DMS53 (cell line): Measurements from ENCODE around the gene ACOT12.
"Not testable (repeated sequence)": the region's sequence is repeated elsewhere in the genome, so short reads cannot be mapped to it uniquely, and the experiment has no call there.

Experiments
- DNase-seq: peaks from one replicate; lab custom pipeline; 2025; lab: John Stamatoyannopoulos, UW

The ACOT12 gene

DNA sequence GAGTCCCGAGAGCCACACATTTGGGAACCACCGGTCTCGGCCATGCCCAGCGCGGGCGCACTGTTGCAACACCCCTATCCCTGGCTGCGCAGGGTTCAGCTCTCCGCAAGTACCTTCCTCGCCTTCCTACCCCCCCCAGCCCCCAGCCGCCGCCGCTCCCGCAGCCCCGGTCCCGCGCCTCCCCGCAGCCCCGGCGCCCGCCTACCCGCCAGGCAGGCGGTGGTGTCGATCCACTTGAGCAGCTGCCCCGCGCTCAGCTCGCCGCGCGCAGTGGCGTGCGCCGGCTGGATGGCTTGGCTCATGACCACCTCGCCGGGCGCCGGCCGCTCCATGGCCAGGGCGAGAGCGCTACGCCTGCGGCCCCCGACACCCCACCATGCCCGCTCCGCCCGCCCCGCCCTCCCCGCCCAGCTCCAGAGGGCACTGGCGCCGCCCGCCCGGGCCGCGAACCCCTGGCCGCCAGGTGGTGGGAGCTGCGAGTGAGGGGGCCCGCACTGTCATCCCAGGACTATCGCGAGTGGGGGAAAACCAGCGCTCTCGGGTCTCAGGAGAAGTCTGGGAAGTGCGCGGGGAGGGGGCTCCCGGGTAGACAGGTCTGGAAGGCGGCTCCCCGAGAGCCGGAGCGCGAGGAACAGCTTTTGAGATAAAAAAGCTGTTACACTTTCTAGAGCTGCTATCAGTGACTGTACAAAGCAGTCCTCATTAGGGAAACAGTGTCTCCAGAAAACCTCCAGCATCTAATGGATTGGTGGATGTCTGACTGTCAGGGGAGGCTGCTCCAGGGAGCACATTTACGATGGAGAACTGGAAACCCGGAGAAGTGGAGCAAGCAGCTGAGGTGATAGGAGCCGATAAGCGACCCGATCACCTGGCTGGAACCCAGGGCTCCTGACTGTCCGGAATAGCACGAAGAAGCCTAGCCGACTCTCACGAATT is at the start of gene ACOT12:
TSS of gene ACOT12 (minus strand) at position 352 of the 936 bp plus-strand sequence. CDS start at position 332, 20 bp downstream.
- DNase-seq, result peak; percentile 69

GRCh38 chr5:81435023-81435422 is 41.1 kb upstream of the ACOT12 start:
- DNase-seq, result no peak

- no peak for DNase-seq
Measured at GRCh38 chr5:81429985-81430384, 36.1 kb upstream of the ACOT12 start.

GRCh38 chr5:81429363-81429762 is 35.4 kb upstream of the ACOT12 start:
- no peak for DNase-seq

- no peak for DNase-seq
Measured at GRCh38 chr5:81428861-81429260, 34.9 kb upstream of the ACOT12 start.

DNA sequence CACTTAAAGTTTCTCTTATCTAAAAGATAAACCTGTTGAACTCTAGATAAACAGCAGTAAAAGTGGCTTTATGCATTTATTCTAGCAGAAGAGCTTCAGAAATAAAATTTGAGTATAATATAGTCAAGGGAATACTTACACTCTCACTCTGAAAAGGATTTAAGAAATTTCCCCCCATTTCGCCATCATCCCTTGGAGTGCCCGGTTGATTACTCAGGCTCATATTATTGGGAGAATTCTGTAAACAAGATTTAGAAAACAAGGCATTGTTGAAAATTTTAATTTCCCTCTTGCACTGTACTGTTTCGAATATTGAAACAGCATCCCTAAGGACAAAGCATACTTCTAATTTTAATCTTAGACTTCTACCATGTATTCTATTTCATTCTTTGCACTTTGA is 34.5 kb upstream of the ACOT12 start:
- no peak for DNase-seq

- DNase-seq, result no peak
Measured at GRCh38 chr5:81427566-81427965, 33.6 kb upstream of the ACOT12 start.

- no peak for DNase-seq
Measured at GRCh38 chr5:81426359-81427030, 32.6 kb upstream of the ACOT12 start.

DNA sequence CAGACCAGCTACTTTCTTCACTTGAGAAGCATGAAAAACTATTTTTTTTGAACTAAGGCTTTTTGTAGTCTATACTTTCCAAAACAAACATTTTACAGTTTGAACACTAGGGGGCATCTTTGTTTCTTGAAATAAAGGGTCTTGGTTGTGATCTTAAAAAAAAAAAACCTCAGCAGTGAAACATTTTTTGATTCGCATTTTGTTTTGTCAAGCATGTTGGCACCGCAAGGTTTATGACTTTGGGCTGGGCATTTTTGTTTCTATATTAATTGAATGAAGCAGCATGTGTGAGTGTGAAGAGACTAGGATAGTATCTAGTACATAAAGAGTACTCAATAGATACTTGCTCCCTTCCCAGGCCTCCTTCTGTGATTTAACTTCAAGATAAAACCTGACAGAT is 31.6 kb upstream of the ACOT12 start:
- DNase-seq, result peak; percentile 76

GRCh38 chr5:81424728-81425127 is 30.8 kb upstream of the ACOT12 start:
- no peak for DNase-seq

DNA sequence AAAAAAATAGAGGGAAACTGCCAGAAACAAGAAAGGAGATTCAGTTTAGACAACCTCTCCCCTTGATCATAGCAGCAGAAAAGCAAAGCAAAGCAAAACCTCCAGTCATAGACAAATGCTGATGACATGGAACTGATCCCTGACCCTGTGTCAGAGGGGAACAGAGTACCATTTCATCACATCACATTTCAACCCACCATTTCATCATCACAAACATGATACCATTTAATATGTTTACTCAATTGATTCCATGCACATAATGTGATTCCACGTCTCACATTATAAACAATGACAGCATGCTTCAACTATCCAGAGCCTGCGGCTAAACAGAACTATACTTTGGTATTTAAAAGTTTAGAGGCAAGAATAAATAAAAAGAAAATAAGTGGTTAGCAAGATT is 28.7 kb upstream of the ACOT12 start:
- no peak for DNase-seq

- DNase-seq, result peak; percentile 29
Measured at GRCh38 chr5:81420039-81420667, 26.2 kb upstream of the ACOT12 start.

GRCh38 chr5:81418606-81419005 is 24.7 kb upstream of the ACOT12 start:
- DNase-seq, result no peak

DNA sequence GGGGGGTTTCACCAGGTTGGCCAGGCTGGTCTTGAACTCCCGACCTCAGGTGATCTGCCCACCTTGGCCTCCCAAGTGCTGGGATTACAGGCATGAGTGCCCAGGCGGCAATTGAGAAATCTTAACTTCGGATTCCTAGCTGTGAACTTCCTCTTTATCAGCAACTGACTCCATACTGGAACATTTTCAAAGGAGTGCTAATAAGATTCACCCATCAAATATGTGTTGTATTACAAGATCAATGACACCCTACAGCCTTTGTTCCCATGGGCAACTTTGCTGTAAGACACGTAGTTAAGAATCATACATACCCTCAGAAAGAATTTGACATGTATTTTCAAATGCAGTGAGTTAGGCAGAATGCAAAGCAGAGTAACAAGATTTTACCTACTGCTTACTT is 23.1 kb upstream of the ACOT12 start:
- no peak for DNase-seq

DNA sequence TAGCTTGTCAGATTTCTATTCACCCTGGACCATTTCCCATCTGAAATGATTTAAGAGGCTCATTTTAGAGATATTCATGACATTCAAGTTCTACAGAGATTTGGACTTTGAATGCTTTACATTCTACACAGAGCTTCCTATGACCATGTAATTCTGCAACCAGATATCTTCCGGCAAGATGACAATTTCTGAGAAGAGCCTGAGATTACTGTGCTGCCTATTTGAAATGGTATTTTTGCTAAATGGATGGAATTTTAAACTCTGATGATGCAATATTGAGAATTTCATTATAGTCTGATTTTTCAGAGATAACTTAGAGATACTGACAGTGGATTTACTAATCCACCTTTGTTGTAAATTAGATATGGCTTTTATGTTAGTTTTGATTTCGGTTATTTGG is 16.0 kb upstream of the ACOT12 start:
- no peak for DNase-seq

DNA sequence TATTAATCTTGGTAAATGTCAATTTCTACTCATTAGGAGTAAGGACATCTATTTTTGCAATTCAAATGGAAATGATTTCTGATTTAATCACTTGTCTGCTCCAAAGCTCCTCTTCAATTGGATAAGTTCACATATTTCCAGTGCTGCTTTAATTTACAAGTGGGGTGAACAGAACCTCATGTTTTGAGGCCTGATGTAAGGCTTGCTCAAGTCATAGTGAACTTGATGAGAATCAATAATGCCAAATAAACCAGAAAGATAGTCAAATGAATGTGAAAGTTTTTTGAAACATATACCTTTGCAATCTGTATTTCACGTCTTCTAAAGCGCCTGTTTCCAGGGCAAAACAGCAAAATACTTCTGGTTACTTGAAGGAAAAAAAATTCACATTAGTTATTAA is 15.4 kb upstream of the ACOT12 start:
- no peak for DNase-seq

GRCh38 chr5:81408496-81408895 is 14.6 kb upstream of the ACOT12 start:
- no peak for DNase-seq

DNA sequence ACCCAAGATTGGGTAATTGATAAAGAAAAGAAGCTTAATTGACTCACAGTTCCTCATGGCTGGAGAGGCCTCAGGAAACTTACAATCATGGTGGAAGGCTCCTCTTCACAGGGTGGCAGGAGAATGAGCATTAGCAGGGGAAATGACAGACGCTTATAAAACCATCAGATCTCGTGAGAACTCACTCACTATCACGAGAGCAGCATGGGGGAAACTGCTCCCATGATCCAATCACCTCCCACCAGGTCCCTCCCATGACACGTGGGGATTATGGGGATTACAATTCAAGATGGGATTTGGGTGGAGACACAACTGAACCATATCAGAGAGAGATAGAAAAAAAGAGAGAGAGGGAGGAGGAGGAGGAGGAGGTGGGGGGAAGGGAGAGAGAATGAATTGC is 13.9 kb upstream of the ACOT12 start:
- DNase-seq, result not testable (repeated sequence)

- DNase-seq, result no peak
Measured at GRCh38 chr5:81405126-81405891, 11.4 kb upstream of the ACOT12 start.

DNA sequence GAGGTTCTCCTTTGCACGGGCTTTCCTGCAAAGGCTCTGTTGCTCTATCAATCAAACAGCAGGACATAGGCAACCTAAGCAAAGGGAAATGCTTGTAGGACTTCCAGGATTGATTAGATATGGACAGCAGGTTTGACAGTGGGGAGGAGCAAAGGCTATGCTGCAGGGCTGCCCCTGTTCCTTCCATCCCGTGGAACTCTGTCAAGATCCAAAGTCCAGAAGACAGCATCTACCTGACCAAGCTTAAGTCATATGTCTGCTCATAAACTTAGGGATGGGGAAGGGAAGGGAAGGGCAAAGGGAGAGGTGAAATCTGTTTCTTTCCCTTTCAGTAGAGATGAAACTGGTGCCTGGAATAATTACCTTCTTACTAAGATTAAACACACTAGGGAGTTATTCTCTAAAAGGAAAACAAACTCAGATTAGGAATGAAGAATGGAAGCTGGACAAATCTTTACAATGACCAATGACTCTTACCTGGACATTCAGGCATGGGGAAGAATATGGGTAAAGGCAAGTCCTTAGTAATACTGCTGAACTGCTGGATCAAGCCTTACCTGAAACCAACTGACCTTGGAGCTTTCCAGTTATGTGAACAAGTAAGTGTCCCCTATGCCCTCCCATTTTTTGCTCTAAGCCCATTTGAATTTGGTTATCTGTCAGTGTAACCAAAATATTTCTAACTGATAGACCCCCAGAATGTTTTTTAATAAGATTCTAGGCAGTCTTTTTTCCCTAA is 8.4 kb upstream of the ACOT12 start:
- DNase-seq, result no peak

DNA sequence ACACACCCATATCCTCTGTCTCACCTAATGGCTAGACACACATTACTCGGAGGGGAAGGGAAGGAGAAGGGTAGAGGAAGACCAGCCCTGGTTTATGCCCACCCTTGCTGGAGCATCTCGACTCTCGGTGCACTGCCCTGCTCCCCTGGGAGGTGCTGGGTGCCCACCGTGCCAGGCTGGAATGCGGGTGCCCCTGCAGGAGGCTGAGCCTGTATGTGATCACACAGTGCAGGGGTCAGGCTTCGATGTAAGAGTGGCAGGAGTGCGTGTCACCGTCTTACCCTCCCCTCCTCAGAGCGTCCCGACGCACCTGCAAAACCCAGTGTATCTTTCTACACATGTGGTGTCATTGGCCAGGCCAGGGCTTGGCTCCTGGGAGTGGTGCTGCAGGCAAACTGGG is 7.3 kb upstream of the ACOT12 start:
- DNase-seq, result no peak
